GM23338 (cell line): ENCODE measurements around the gene POLG2.

Source experiments
- CREB1 ChIP-seq: fragments of 250-450 bp; sonication (Bioruptor Pico); IDR thresholded peaks from 2 replicates; pipeline ENCODE4 v1.5.0; 2020; ENCODE audit warnings: low read depth, mild to moderate bottlenecking, moderate library complexity
- CTCF ChIP-seq, 2 experiments: fragments of 200-600 bp in 1 of 2; sonication (generic) in 1 of 2; conservative IDR thresholded peaks; 2 replicates each; pipeline versions ENCODE4 v1.5.1 to v1.6.1; 2016 to 2017; ENCODE audit warnings: antibody characterized with exemption in 2 of 2, low read depth in 2 of 2, mild to moderate bottlenecking in 2 of 2, moderate library complexity in 1 of 2
- ETS1 ChIP-seq: IDR thresholded peaks from 2 replicates; pipeline ENCODE4 v1.6.1; 2016; ENCODE audit warnings: antibody characterized with exemption
- EZH2 ChIP-seq: fragments of 200-600 bp; sonication (generic); IDR thresholded peaks from one replicate; pipeline ENCODE4 v1.8.0; 2017; ENCODE audit warnings: antibody characterized with exemption, mild to moderate bottlenecking, low read depth; ENCODE audit not compliant: unreplicated experiment
- EZH2phosphoT487 ChIP-seq: fragments of 200-600 bp; sonication (generic); IDR thresholded peaks from one replicate; pipeline ENCODE4 v1.8.1; 2018; ENCODE audit warnings: antibody characterized with exemption; ENCODE audit not compliant: unreplicated experiment
- JUNB ChIP-seq: IDR thresholded peaks from one replicate; pipeline ENCODE4 v1.6.1; 2016; ENCODE audit warnings: antibody characterized with exemption; ENCODE audit not compliant: unreplicated experiment
- NANOG ChIP-seq: IDR thresholded peaks from 2 replicates; pipeline ENCODE4 v1.6.1; 2016; ENCODE audit warnings: antibody characterized with exemption, borderline replicate concordance
- POLR2AphosphoS5 ChIP-seq: IDR thresholded peaks from 2 replicates; pipeline ENCODE4 v1.6.1; 2016; ENCODE audit warnings: antibody characterized with exemption, low read depth
- REST ChIP-seq: IDR thresholded peaks from one replicate; pipeline ENCODE4 v1.6.1; 2018; ENCODE audit warnings: antibody characterized with exemption; ENCODE audit not compliant: unreplicated experiment
- STAT1 ChIP-seq: IDR thresholded peaks from one replicate; pipeline ENCODE4 v1.6.1; 2016; ENCODE audit warnings: antibody characterized with exemption; ENCODE audit not compliant: unreplicated experiment
- ZNF114 ChIP-seq: fragments of 250-450 bp; sonication (Bioruptor Pico); IDR thresholded peaks from 2 replicates; pipeline ENCODE4 v1.5.0; 2020; ENCODE audit warnings: mild to moderate bottlenecking, moderate library complexity
- ZNF331 ChIP-seq: fragments of 250-450 bp; sonication (Bioruptor Pico); IDR thresholded peaks from 2 replicates; pipeline ENCODE4 v1.5.0; 2020; ENCODE audit warnings: low read depth, mild to moderate bottlenecking, moderate library complexity
- ZNF462 ChIP-seq: fragments of 250-450 bp; sonication (Bioruptor Pico); IDR thresholded peaks from 2 replicates; pipeline ENCODE4 v1.5.0; 2020; ENCODE audit warnings: mild to moderate bottlenecking, moderate library complexity

GRCh38 chr17:64448665-64449512, 48.0 kb downstream of the POLG2 start, which contains the start of gene MILR1:
- TF ChIP-seq CTCF (conservative IDR thresholded peaks at IDR 0.05; ENCODE audit: low read depth in 2 of 2) (no peak), POLR2AphosphoS5 (no peak), EZH2phosphoT487 (no peak), CREB1 (CRISPR knock-in tag) (no peak), NANOG (no peak), EZH2 (no peak), JUNB (no peak), REST (no peak), ETS1 (no peak), ZNF114 (no peak), STAT1 (no peak), ZNF331 (no peak), ZNF462 (no peak)
